ENCODE results near the gene PRDM16. TPM values are rescaled to one million over a fixed set of nuclear protein-coding genes. Genes with fewer than 3 reads are reported as not detected.

PRDM16 gene
- polyA plus RNA-seq, 2 donors: 0.15 to 0.28 TPM

GRCh38 chr1:3141836-3142235, 72.8 kb downstream of the PRDM16 start:
- Histone ChIP-seq H3K27me3 (ENCODE audit: control insufficient read depth in 1 of 2, insufficient read depth in 2 of 2, low read length in 2 of 2) (no peaks in the 10 kb centered on the region), H3K27ac (ENCODE audit: low read depth in 2 of 2, low read length in 1 of 2) (no peak overlapping the region), H3K36me3 (ENCODE audit: control insufficient read depth in 2 of 2, insufficient read depth in 2 of 2, low read length in 1 of 2) (no peaks in the 10 kb centered on the region), H3K4me3 (ENCODE audit: low read depth in 1 of 2, low read length in 2 of 2) (no peak overlapping the region), H3K4me1 (ENCODE audit: control insufficient read depth in 2 of 2, insufficient read depth in 2 of 2, low read length in 1 of 2) (peaks cover 0 to 2% of the 10 kb centered on the region in 2 donors), H3K9me3 (ENCODE audit: control insufficient read depth in 2 of 2, insufficient read depth in 1 of 2, low read depth in 1 of 2, low read length in 1 of 2) (no peaks in the 10 kb centered on the region)
- 66 to 72% methylated on average over 21 of the region's 21 CpGs for WGBS, 2 donors

- no peak overlapping the region for H3K4me3 ChIP-seq (ENCODE audit: low read depth in 1 of 2, low read length in 2 of 2)
- H3K4me1 ChIP-seq (ENCODE audit: control insufficient read depth in 2 of 2, insufficient read depth in 2 of 2, low read length in 1 of 2): peaks cover 0 to 2% of the 10 kb centered on the region in 2 donors
- no peaks in the 10 kb centered on the region for H3K9me3 ChIP-seq (ENCODE audit: control insufficient read depth in 2 of 2, insufficient read depth in 1 of 2, low read depth in 1 of 2, low read length in 1 of 2)
- H3K27ac ChIP-seq (ENCODE audit: low read depth in 2 of 2, low read length in 1 of 2): no peak overlapping the region
- 52 to 61% methylated on average over 17 of the region's 17 CpGs for WGBS, 2 donors
- H3K36me3 ChIP-seq (ENCODE audit: control insufficient read depth in 2 of 2, insufficient read depth in 2 of 2, low read length in 1 of 2): no peaks in the 10 kb centered on the region
- no peaks in the 10 kb centered on the region for H3K27me3 ChIP-seq (ENCODE audit: control insufficient read depth in 1 of 2, insufficient read depth in 2 of 2, low read length in 2 of 2)
These were observed 73.2 kb downstream of the PRDM16 start for GRCh38 chr1:3142236-3142635.

- Histone ChIP-seq H3K36me3 (ENCODE audit: control insufficient read depth in 2 of 2, insufficient read depth in 2 of 2, low read length in 1 of 2) (no peaks in the 10 kb centered on the region), H3K27me3 (ENCODE audit: control insufficient read depth in 1 of 2, insufficient read depth in 2 of 2, low read length in 2 of 2) (no peaks in the 10 kb centered on the region), H3K4me1 (ENCODE audit: control insufficient read depth in 2 of 2, insufficient read depth in 2 of 2, low read length in 1 of 2) (peaks cover 0 to 2% of the 10 kb centered on the region in 2 donors), H3K9me3 (ENCODE audit: control insufficient read depth in 2 of 2, insufficient read depth in 1 of 2, low read depth in 1 of 2, low read length in 1 of 2) (no peaks in the 10 kb centered on the region), H3K4me3 (ENCODE audit: low read depth in 1 of 2, low read length in 2 of 2) (no peak overlapping the region), H3K27ac (ENCODE audit: low read depth in 2 of 2, low read length in 1 of 2) (no peak overlapping the region)
- 86 to 91% methylated on average over 12 of the region's 12 CpGs for WGBS, 2 donors
These were observed 73.7 kb downstream of the PRDM16 start for GRCh38 chr1:3142751-3143150.

- Histone ChIP-seq H3K27me3 (ENCODE audit: control insufficient read depth in 1 of 2, insufficient read depth in 2 of 2, low read length in 2 of 2) (no peaks in the 10 kb centered on the region), H3K4me3 (ENCODE audit: low read depth in 1 of 2, low read length in 2 of 2) (no peak overlapping the region), H3K36me3 (ENCODE audit: control insufficient read depth in 2 of 2, insufficient read depth in 2 of 2, low read length in 1 of 2) (no peaks in the 10 kb centered on the region), H3K4me1 (ENCODE audit: control insufficient read depth in 2 of 2, insufficient read depth in 2 of 2, low read length in 1 of 2) (peaks cover 0 to 2% of the 10 kb centered on the region in 2 donors), H3K9me3 (ENCODE audit: control insufficient read depth in 2 of 2, insufficient read depth in 1 of 2, low read depth in 1 of 2, low read length in 1 of 2) (no peaks in the 10 kb centered on the region), H3K27ac (ENCODE audit: low read depth in 2 of 2, low read length in 1 of 2) (no peak overlapping the region)
- 45 to 64% methylated on average over 39 of the region's 39 CpGs for WGBS, 2 donors
These were observed 76.7 kb downstream of the PRDM16 start for GRCh38 chr1:3145532-3146325.

GRCh38 chr1:3146458-3146857, 77.5 kb downstream of the PRDM16 start:
- WGBS, 2 donors: 89 to 90% methylated on average over 14 of the region's 14 CpGs
- H3K27me3 ChIP-seq (ENCODE audit: control insufficient read depth in 1 of 2, insufficient read depth in 2 of 2, low read length in 2 of 2): no peaks in the 10 kb centered on the region

GRCh38 chr1:3146907-3147306, 77.9 kb downstream of the PRDM16 start:
- 91 to 94% methylated on average over 19 of the region's 19 CpGs for WGBS, 2 donors
- Histone ChIP-seq H3K4me3 (ENCODE audit: low read depth in 1 of 2, low read length in 2 of 2) (no peak overlapping the region), H3K27ac (ENCODE audit: low read depth in 2 of 2, low read length in 1 of 2) (no peak overlapping the region), H3K9me3 (ENCODE audit: control insufficient read depth in 2 of 2, insufficient read depth in 1 of 2, low read depth in 1 of 2, low read length in 1 of 2) (no peaks in the 10 kb centered on the region), H3K27me3 (ENCODE audit: control insufficient read depth in 1 of 2, insufficient read depth in 2 of 2, low read length in 2 of 2) (no peaks in the 10 kb centered on the region), H3K36me3 (ENCODE audit: control insufficient read depth in 2 of 2, insufficient read depth in 2 of 2, low read length in 1 of 2) (no peaks in the 10 kb centered on the region), H3K4me1 (ENCODE audit: control insufficient read depth in 2 of 2, insufficient read depth in 2 of 2, low read length in 1 of 2) (peaks cover 0 to 2% of the 10 kb centered on the region in 2 donors)

More at GRCh38 chr1:3146458-3146857, 77.5 kb downstream of the PRDM16 start:
- Histone ChIP-seq H3K27ac (ENCODE audit: low read depth in 2 of 2, low read length in 1 of 2) (no peak overlapping the region), H3K9me3 (ENCODE audit: control insufficient read depth in 2 of 2, insufficient read depth in 1 of 2, low read depth in 1 of 2, low read length in 1 of 2) (no peaks in the 10 kb centered on the region), H3K4me1 (ENCODE audit: control insufficient read depth in 2 of 2, insufficient read depth in 2 of 2, low read length in 1 of 2) (peaks cover 0 to 2% of the 10 kb centered on the region in 2 donors), H3K36me3 (ENCODE audit: control insufficient read depth in 2 of 2, insufficient read depth in 2 of 2, low read length in 1 of 2) (no peaks in the 10 kb centered on the region), H3K4me3 (ENCODE audit: low read depth in 1 of 2, low read length in 2 of 2) (no peak overlapping the region)

- no peak overlapping the region for H3K4me3 ChIP-seq (ENCODE audit: low read depth in 1 of 2, low read length in 2 of 2)
- H3K9me3 ChIP-seq (ENCODE audit: control insufficient read depth in 2 of 2, insufficient read depth in 1 of 2, low read depth in 1 of 2, low read length in 1 of 2): no peaks in the 10 kb centered on the region
- WGBS, 2 donors: 84 to 85% methylated on average over 6 of the region's 6 CpGs
- H3K27me3 ChIP-seq (ENCODE audit: control insufficient read depth in 1 of 2, insufficient read depth in 2 of 2, low read length in 2 of 2): no peaks in the 10 kb centered on the region
- H3K27ac ChIP-seq (ENCODE audit: low read depth in 2 of 2, low read length in 1 of 2): no peak overlapping the region
- no peaks in the 10 kb centered on the region for H3K36me3 ChIP-seq (ENCODE audit: control insufficient read depth in 2 of 2, insufficient read depth in 2 of 2, low read length in 1 of 2)
- peaks cover 0 to 2% of the 10 kb centered on the region in 2 donors for H3K4me1 ChIP-seq (ENCODE audit: control insufficient read depth in 2 of 2, insufficient read depth in 2 of 2, low read length in 1 of 2)
These were observed 79.2 kb downstream of the PRDM16 start for GRCh38 chr1:3148171-3148570.

GRCh38 chr1:3149277-3149676, 80.3 kb downstream of the PRDM16 start:
- H3K27ac ChIP-seq (ENCODE audit: low read depth in 2 of 2, low read length in 1 of 2): no peak overlapping the region
- WGBS, 2 donors: 69 to 74% methylated on average over 8 of the region's 8 CpGs
- H3K4me3 ChIP-seq (ENCODE audit: low read depth in 1 of 2, low read length in 2 of 2): no peak overlapping the region
- H3K4me1 ChIP-seq (ENCODE audit: control insufficient read depth in 2 of 2, insufficient read depth in 2 of 2, low read length in 1 of 2): peaks cover 0 to 2% of the 10 kb centered on the region in 2 donors
- no peaks in the 10 kb centered on the region for H3K36me3 ChIP-seq (ENCODE audit: control insufficient read depth in 2 of 2, insufficient read depth in 2 of 2, low read length in 1 of 2)
- no peaks in the 10 kb centered on the region for H3K27me3 ChIP-seq (ENCODE audit: control insufficient read depth in 1 of 2, insufficient read depth in 2 of 2, low read length in 2 of 2)
- H3K9me3 ChIP-seq (ENCODE audit: control insufficient read depth in 2 of 2, insufficient read depth in 1 of 2, low read depth in 1 of 2, low read length in 1 of 2): no peaks in the 10 kb centered on the region

- H3K4me3 ChIP-seq (ENCODE audit: low read depth in 1 of 2, low read length in 2 of 2): no peak overlapping the region
- 81 to 85% methylated on average over 14 of the region's 14 CpGs for WGBS, 2 donors
- no peaks in the 10 kb centered on the region for H3K27me3 ChIP-seq (ENCODE audit: control insufficient read depth in 1 of 2, insufficient read depth in 2 of 2, low read length in 2 of 2)
- H3K4me1 ChIP-seq (ENCODE audit: control insufficient read depth in 2 of 2, insufficient read depth in 2 of 2, low read length in 1 of 2): no peaks in the 10 kb centered on the region
- no peaks in the 10 kb centered on the region for H3K36me3 ChIP-seq (ENCODE audit: control insufficient read depth in 2 of 2, insufficient read depth in 2 of 2, low read length in 1 of 2)
- no peaks in the 10 kb centered on the region for H3K9me3 ChIP-seq (ENCODE audit: control insufficient read depth in 2 of 2, insufficient read depth in 1 of 2, low read depth in 1 of 2, low read length in 1 of 2)
- no peak overlapping the region for H3K27ac ChIP-seq (ENCODE audit: low read depth in 2 of 2, low read length in 1 of 2)
These were observed 82.5 kb downstream of the PRDM16 start for GRCh38 chr1:3151456-3151855.

- H3K9me3 ChIP-seq (ENCODE audit: control insufficient read depth in 2 of 2, insufficient read depth in 1 of 2, low read depth in 1 of 2, low read length in 1 of 2): no peaks in the 10 kb centered on the region
These were observed 83.1 kb downstream of the PRDM16 start for GRCh38 chr1:3152143-3152542.

More at GRCh38 chr1:3152143-3152542, 83.1 kb downstream of the PRDM16 start:
- no peaks in the 10 kb centered on the region for H3K4me1 ChIP-seq (ENCODE audit: control insufficient read depth in 2 of 2, insufficient read depth in 2 of 2, low read length in 1 of 2)
- no peaks in the 10 kb centered on the region for H3K27me3 ChIP-seq (ENCODE audit: control insufficient read depth in 1 of 2, insufficient read depth in 2 of 2, low read length in 2 of 2)
- H3K27ac ChIP-seq (ENCODE audit: low read depth in 2 of 2, low read length in 1 of 2): no peak overlapping the region
- H3K36me3 ChIP-seq (ENCODE audit: control insufficient read depth in 2 of 2, insufficient read depth in 2 of 2, low read length in 1 of 2): no peaks in the 10 kb centered on the region
- H3K4me3 ChIP-seq (ENCODE audit: low read depth in 1 of 2, low read length in 2 of 2): no peak overlapping the region

Data from esophagus (tissue), 2 donors.